M059J (cell line): ENCODE measurements around the gene UFD1. TPM values are rescaled to one million over a fixed set of nuclear protein-coding genes. Genes with fewer than 3 reads are reported as not detected.

ENCODE experiments used
- DNase-seq: peaks from one replicate; pipeline ENCODE4 v3.0.0-alpha.2; 2012; ENCODE audit warnings: low read depth
- total RNA-seq: library from RNA; depleted of rRNA; stranded (reverse); fragments of >200 nt; shearing (Covaris generic); gene quantifications from 2 replicates; pipeline ENCODE4 v1.2.3, GENCODE V29; 2014

UFD1 gene
- total RNA-seq, 1 experiment from 2014 or later = 71.4 TPM

DNA sequence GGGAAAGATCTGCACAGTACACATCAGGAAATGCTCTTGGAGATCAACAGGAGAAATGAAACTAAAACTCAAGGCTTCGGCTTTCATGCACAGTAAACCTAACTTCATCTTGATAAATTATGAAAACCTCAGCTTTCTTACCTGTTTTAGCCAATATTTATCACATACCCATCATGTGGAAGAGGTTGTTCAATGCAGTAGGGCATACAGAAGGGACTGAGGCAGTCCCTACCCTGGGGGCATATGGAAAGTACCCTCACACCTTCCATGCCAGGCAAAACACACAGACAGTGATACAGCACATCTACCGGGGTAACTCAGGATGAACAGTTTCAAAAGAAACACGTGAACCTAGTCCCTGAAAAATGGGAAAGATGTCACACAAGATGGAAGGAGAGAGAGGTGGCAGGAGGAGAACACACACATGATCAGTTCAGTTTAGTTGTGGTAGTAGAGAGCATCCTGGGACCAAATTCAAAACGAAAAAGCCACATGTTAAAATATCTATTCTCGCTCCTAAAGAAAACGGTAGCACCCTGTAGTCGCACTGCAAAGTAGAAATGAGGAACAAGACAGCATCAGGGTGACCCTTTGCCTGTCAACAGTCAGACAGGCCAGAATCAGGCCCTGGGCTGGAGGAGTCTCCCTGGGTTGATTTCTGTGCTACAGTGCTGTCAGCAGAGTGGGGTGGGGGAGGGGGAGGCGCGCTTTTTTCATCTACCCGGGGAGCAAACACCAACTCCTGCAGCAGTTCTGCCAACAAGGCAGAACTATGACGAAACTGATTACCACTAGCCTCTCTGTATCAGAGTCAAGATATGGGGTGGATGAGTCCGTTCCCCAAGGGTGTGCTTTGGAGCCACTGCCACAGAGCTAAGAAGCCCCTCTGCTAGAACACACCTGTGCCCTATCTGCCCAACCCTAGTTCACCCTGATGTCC lies 48.8 kb downstream of the UFD1 start:
- DNase-seq = peak; percentile 50

- DNase-seq = no peak
Measured at GRCh38 chr22:19424186-19424500, 54.9 kb downstream of the UFD1 start.

DNA sequence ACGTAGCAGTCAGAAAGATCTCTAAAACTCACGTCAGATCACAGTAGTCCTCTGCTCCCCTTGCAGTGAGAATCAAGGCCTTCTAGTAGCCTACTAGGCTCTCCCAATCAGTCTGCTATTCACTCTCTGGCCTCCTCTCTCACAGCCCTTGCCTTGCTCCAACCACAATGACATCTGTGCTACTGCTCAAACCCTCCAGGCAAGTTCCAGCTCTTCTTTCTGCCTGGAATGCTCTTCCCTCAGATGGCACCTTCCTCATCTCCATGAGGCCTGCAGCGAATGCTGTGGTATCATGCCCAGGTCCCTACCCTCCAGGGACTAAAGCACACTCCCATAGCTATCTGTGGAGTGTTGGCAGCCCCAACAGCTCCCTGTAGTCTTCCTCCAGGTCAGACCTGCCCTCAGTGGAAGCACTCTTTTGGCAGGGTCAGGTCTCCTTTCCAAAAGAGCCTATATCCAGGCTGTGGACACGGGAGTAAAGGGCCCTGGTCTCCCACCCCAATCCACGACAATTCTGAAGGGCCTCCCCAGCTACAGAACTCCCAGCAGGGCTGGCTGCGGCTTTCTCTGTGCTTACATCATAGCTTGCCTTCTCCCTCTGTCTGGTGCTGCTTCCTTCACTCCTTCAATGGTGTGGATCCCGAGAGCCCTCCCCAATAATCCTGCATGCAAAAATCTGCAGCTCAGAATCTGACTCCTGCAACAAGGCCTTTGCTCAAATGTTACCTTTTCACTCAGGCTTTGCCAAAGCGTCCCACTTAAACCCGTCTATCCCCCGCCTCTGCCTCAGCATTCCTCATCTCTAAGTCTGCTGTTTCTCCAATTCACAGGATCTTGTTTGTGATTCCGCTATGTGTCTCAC lies 56.3 kb downstream of the UFD1 start:
- peak; percentile 17 for DNase-seq

GRCh38 chr22:19420321-19420720 lies 58.7 kb downstream of the UFD1 start:
- no peak for DNase-seq

DNA sequence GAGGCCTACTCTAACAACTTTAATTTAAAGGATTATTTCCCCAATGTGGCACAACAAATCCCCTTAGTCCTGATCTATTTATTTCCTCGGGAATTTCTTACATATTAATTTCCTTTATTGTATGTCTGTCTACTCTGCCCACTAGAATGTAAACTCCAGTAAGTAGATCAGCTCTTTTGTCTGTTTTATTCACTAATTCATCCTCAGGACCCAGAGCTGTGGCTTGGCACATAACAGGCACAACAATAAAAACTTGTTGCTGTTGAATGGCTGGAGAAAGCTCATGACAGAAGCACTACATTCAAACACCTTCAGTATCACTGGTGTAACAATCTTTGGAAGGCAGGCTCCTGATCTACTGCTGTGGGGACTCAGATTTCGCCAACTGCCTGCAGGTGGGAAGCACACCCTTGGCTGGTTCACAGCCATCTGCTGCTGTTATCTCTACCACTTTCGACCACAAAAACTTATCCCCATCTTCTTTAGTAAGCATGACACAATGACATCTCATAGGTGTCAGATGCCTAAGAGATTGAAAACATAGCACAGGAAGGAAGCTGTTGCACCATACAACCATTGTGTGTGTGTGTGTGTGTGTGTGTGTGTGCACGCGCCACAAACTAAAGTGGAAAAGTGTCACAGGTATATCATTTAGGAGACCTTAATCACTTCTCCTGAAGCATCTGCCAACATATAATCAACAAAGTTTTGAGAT lies 59.4 kb downstream of the UFD1 start:
- DNase-seq = no peak

DNA sequence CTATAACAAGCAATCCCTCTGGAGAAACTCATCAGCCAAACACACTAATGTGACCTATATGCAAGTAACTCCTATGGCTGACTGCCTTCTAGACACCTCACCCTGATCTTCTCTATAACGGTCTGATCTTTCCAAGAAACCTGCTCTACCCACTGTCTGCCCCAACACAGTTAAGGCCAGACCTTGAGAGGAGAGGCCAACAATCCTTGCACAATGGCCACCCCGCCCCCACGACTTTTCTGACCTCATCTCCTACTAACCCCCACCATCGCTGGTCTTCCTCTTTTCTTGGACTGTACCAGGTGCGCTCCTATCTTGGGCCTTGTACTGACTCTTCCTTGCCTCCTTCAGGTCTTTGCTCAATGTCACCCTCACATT lies 59.9 kb downstream of the UFD1 start:
- no peak for DNase-seq

DNA sequence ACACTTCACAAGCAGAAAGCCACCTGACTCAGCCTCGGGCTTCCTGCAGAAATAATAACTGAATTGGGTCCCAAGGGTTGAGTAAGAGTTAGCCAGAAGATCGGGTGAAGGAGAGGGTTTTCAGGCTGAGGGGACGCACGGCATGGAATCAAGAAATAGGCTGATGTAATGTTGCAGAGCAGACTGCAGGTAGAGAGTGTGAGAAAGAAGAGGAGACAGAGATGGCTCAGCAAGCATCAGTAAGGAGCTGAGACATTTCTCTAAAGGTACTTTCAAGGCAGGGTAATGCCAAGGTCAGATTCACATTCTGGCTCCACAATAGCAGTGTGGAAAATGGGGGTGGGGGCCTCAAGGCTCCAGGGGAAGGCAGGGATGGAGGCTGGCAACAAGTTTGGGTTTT lies 66.1 kb downstream of the UFD1 start:
- DNase-seq = no peak

DNA sequence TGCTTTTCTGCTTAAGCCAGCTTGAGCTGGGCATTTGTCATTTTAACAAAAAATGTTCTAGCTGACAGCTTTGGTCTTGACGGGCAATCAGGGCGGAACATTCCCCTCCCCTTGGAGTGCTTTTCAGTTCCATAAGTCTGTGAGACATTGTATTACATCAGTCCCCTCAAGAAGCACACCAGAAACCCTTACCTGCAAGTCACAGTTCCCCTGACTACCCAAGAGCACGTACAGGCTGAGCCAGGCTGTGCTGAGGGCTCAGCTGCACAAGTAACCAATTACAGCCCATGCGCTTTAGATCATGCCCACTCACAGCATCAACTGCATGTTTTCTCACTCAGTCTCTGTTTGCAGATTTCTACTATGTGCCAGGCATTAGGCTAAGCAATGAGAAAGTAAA lies 66.5 kb downstream of the UFD1 start:
- DNase-seq = no peak

- DNase-seq = no peak
Measured at GRCh38 chr22:19411690-19412045, 67.3 kb downstream of the UFD1 start.

- no peak for DNase-seq
Measured at GRCh38 chr22:19410941-19411689, 67.9 kb downstream of the UFD1 start.

DNA sequence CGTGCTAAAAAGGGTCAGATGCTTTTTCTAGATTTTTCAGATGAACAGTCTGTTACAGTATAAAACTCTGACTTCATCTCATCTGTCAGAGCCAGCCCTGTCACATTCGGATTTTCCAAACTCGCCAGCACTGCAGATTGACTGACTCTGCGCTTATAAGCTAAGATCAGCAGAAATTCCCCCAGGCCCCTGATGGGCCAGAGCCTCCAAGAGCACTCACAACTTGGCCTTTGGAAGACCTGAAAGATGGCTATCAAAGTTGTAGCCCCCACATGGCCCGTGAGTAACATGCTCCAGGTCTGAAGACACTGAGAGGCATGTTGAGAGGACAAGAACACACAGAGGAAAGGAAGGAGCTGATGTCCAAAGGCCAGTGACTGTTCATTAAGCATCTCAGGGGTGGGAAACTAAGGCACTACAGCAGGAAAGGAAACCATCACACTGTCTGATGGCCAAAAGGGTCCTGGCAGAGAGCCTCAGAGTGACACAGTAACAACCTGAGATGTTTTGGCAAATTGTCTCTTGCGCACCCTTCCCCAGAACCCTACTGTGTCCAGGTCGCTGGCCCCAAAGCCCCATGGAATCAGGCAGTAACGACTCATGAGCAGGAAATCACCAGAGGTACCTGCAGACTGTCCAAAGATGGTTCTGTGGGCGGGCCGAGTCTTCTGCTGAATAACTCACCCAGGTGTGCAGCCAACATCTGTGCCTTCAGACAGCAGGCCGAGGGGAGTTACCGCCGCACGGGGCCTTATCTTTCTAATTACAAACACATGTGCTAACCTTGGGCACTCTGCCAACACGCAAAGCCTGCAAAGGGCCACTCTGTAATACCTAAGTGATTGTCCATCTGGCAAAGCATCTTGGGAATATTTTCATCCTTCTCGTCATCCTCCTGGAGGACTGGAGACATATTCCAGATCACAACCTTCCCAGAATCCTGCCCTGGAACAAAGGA lies 71.1 kb downstream of the UFD1 start:
- no peak for DNase-seq

GRCh38 chr22:19406846-19407245 lies 72.1 kb downstream of the UFD1 start:
- DNase-seq = no peak

DNA sequence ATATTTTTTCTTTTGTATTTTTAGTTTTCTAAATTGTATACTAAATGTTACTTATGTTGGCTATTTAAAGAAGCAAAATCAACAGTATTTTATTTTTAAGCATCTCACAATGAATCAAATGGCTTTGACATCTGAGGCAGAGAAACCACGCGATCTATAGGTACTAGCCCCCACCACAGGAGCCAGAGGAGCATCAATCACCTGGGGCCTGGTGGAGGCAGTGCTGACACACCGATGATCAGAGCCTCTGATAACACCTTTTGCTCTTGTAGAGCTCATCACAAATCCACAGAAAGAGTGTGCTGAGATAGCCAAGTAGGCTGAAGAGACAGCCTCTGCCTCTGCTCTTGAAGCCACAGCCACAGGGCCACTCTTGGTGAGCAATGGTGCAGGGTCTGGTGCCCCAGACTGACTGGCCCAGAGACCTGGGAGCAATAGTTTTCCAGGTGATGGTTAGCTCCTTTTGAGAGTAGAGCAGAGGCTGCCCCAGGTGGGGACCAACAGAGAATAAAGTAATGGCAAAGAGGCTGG lies 72.6 kb downstream of the UFD1 start:
- no peak for DNase-seq

- no peak for DNase-seq
Measured at GRCh38 chr22:19405652-19406051, 73.3 kb downstream of the UFD1 start.

DNA sequence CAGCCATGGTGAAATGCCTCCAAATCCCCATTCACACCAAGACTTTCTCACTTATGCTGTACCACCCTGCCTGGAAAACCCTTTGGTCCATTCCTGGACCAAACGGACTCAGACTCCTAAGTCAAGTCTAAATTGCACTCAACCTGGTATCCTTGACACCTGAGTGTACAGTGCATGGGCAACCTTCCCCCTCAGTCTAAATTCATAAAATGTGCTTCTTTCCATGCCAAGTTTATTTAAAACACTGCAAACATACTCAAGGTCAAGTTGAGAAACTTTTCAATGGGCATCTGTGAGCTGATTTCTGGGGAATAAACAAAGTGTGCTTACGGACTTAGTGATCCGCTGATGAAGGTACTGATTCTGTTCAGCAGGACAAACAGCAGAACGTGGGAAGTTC lies 73.9 kb downstream of the UFD1 start:
- DNase-seq = no peak

DNA sequence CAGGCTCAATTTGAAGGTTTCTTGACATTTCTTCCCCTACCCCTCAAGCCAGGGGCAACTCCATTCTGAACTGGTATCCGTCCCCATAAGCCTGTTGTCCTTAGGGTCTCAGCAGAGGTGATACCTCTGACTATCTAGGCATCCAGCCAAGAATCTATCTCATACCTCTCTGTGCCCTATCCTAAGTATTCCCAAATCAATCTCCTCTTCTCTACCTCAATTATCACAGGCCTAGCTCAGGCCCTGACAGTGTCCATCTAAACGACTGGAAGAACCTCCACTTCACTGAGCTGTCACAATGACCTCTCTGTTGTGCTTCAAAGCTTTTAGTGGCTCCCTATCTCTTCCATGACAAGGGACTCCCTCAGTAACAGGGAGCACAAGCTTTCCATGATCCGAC lies 74.3 kb downstream of the UFD1 start:
- DNase-seq = no peak

- no peak for DNase-seq
Measured at GRCh38 chr22:19402642-19403191, 76.3 kb downstream of the UFD1 start.

DNA sequence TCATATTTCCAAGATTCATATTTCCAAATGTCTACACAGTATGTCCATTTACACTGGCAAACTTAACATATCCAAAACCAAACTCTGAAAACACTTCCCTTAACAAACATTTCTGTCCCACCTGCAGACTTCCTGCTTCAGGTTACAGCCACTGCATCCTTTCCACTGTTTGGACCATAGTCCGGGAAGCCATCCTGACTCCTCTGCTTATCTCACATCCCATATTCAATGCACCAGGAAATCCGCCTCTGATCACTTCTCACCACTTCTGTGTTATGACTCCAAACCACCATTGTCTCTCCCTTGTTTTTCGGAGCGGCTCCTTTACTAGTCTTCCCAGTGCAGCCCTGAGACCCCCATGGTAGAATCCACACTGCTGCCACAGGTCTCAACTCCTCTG lies 77.5 kb downstream of the UFD1 start:
- no peak for DNase-seq

GRCh38 chr22:19400881-19401280 lies 78.1 kb downstream of the UFD1 start:
- no peak for DNase-seq
